GM12878 (cell line): Measurements from ENCODE around the gene CLEC2L. TPM values are rescaled to one million over a fixed set of nuclear protein-coding genes. Genes with fewer than 3 reads are reported as not detected.

Source experiments
- ATAC-seq: fragments of 200-7000 bp; cut with Tn5 transposase; 3 replicates; pipeline ENCODE4 v1.9.1; 2020; ENCODE audit warnings: mild to moderate bottlenecking, moderate library complexity
- BruUV-seq: library from RNA; stranded (reverse); fragments of 400-500 nt; replicated peaks from 2 replicates; lab custom pipeline; 2021; lab: Mats Ljungman, UMichigan
- CTCF ChIA-PET: fragments of 300-600 bp; sonication (Branson Sonifier 250); formaldehyde crosslinking; extraction: SDS; loops from one replicate; lab custom pipeline; 2021; ENCODE audit warnings: inconsistent platforms; lab: Yijun Ruan, JAX
- POLR2A ChIA-PET: fragments of 350-600 bp; formaldehyde crosslinking; extraction: SDS; loops from one replicate; lab custom pipeline; 2021; ENCODE audit warnings: inconsistent platforms; lab: Charles Lee
- RAD21 ChIA-PET: fragments of 300-600 bp; sonication (Branson Sonifier 250); formaldehyde crosslinking; loops from one replicate; lab custom pipeline; 2023; ENCODE audit warnings: antibody characterized with exemption; ENCODE audit not compliant: unreplicated experiment; lab: Charles Lee
- SMC1A ChIA-PET: fragments of 300-600 bp; sonication (Branson Sonifier 250); formaldehyde crosslinking; loops from one replicate; lab custom pipeline; 2023; ENCODE audit not compliant: unreplicated experiment, uncharacterized antibody; lab: Charles Lee
- DNase-seq: peaks from one replicate; pipeline ENCODE4 v3.0.0-alpha.2; 2011; ENCODE audit warnings: low read depth, low spot score
- FAIRE-seq: peaks from 3 replicates; lab custom pipeline; 2011; peaks lifted over from hg19 to GRCh38; lab: Jason Lieb, UNC
- H2AFZ ChIP-seq: 2 replicates; pipeline ENCODE4 v1.6.0; 2011; ENCODE audit warnings: low read depth, low read length, control low read depth; ENCODE audit not compliant: control insufficient read depth
- H3K27ac ChIP-seq: 2 replicates; pipeline ENCODE4 v1.5.1; 2011; ENCODE audit warnings: control low read depth; ENCODE audit not compliant: control insufficient read depth, insufficient read depth
- H3K27me3 ChIP-seq, 2 experiments: replicated peaks in 1 of 2; 2 replicates each; pipeline versions ENCODE4 v1.6.0 to v1.6.1; 2011; ENCODE audit warnings: low read length in 1 of 2; ENCODE audit not compliant: control insufficient read depth in 2 of 2, insufficient read depth in 2 of 2
- H3K36me3 ChIP-seq, 2 experiments: 2 replicates each; pipeline ENCODE4 v1.5.1; 2011; ENCODE audit warnings: low read length in 1 of 2; ENCODE audit not compliant: control insufficient read depth in 2 of 2, insufficient read depth in 2 of 2
- H3K4me1 ChIP-seq: 2 replicates; pipeline ENCODE4 v1.6.1; 2011; ENCODE audit warnings: mild to moderate bottlenecking, low read length, moderate library complexity, mixed read lengths; ENCODE audit not compliant: control insufficient read depth, insufficient read depth
- H3K4me2 ChIP-seq: 2 replicates; pipeline ENCODE4 v1.6.0; 2011; ENCODE audit warnings: control low read depth; ENCODE audit not compliant: control insufficient read depth, insufficient read depth
- H3K4me3 ChIP-seq: fragments of 200-600 bp; sonication (generic); 2 replicates; pipeline ENCODE4 v1.5.1; 2016
- H3K79me2 ChIP-seq: 2 replicates; pipeline ENCODE4 v1.6.0; 2011; ENCODE audit warnings: low read length; ENCODE audit not compliant: control insufficient read depth, insufficient read depth
- H3K9ac ChIP-seq: 2 replicates; pipeline ENCODE4 v1.8.0; 2011; ENCODE audit warnings: low read length, control low read depth, mixed read lengths; ENCODE audit not compliant: control insufficient read depth, insufficient read depth
- H3K9me3 ChIP-seq: replicated peaks from 3 replicates; pipeline ENCODE4 v1.5.1; 2011; ENCODE audit warnings: mild to moderate bottlenecking, low read length; ENCODE audit not compliant: control insufficient read depth, insufficient read depth
- H4K20me1 ChIP-seq: 2 replicates; pipeline ENCODE4 v1.6.0; 2011; ENCODE audit not compliant: control insufficient read depth, insufficient read depth
- ATF7 ChIP-seq: fragments of 450-650 bp; IDR thresholded peaks from 2 replicates; pipeline ENCODE4 v1.6.1; 2016; ENCODE audit warnings: low read depth, mild to moderate bottlenecking
- BACH1 ChIP-seq: fragments of 450-650 bp; IDR thresholded peaks from 2 replicates; pipeline ENCODE4 v1.6.1; 2017; ENCODE audit warnings: mild to moderate bottlenecking, borderline replicate concordance
- CHD4 ChIP-seq: fragments of 200-600 bp; sonication (generic); IDR thresholded peaks from 2 replicates; pipeline ENCODE4 v1.6.1; 2016; ENCODE audit warnings: mild to moderate bottlenecking
- DPF2 ChIP-seq: fragments of 450-650 bp; IDR thresholded peaks from 2 replicates; pipeline ENCODE4 v1.6.1; 2017; ENCODE audit warnings: mild to moderate bottlenecking
- HDAC2 ChIP-seq: fragments of 200-600 bp; sonication (generic); IDR thresholded peaks from 2 replicates; pipeline ENCODE4 v1.6.1; 2017
- POU2F2 ChIP-seq: IDR thresholded peaks from 3 replicates; pipeline ENCODE4 v1.6.1; 2011; ENCODE audit warnings: low read depth, mild to moderate bottlenecking, low read length, borderline replicate concordance
- RAD21 ChIP-seq: IDR thresholded peaks from 2 replicates; pipeline ENCODE4 v1.6.1; 2011; ENCODE audit warnings: mild to moderate bottlenecking, low read depth, low read length, moderate library complexity; ENCODE audit not compliant: insufficient read depth
- SP1 ChIP-seq: IDR thresholded peaks from one replicate; pipeline ENCODE4 v1.6.1; 2011; ENCODE audit warnings: low read depth, low read length
- YY1 ChIP-seq: IDR thresholded peaks from 2 replicates; pipeline ENCODE4 v1.6.1; 2011; ENCODE audit warnings: low read depth, mild to moderate bottlenecking, low read length
- WGBS: methylation state at CpG from one replicate; pipeline ENCODE4 v1.1.6; 2016; ENCODE audit warnings: low lambda C conversion rate; ENCODE audit not compliant: insufficient replicate concordance, insufficient coverage; ENCODE audit errors: missing lambda C conversion rate; 5-methylcytosine and 5-hydroxymethylcytosine counted together
- in situ Hi-C: fragments of 300-500 bp; cut with MboI; formaldehyde crosslinking; loops from 9 replicates; pipeline ENCODE4 v1.14.3; 2018; ENCODE audit warnings: mixed read lengths
- intact Hi-C: fragments of 100-400 bp; cut with micrococcal nuclease; formaldehyde crosslinking; loops from one replicate; pipeline ENCODE4 v1.14.2; 2022; ENCODE audit not compliant: unreplicated experiment
- polyA plus RNA-seq, 11 experiments: library from polyadenylated mRNA; depleted of rRNA in 4 of 11; unstranded in 6 of 11; stranded (reverse) in 5 of 11; fragments of >200 nt; fragmentation: Nextera tagmentation in 4 of 11; fragmentation: Illumina TruSeq in 1 of 11; extraction: Ambion mirVana in 4 of 11; extraction: Trizol in 1 of 11; gene quantifications; 1 replicate in 1 of 11; 2 replicates in 10 of 11; pipeline versions ENCODE4 v1.2.1 to v1.2.3, GENCODE V29; 2011 to 2016; ENCODE audit warnings: inconsistent platforms in 2 of 11, missing spikeins in 2 of 11, low read depth in 1 of 11
- total RNA-seq, 4 experiments: library from RNA; depleted of rRNA in 3 of 4; stranded (reverse); fragments of >200 nt in 3 of 4; fragmentation: Illumina TruSeq in 1 of 4; extraction: Trizol in 1 of 4; gene quantifications; 2 replicates each; pipeline versions ENCODE4 v1.2.1 to v1.2.3, GENCODE V29; 2013 to 2021
- TF ChIP-seq, protein P1 (sequence below): fragments of 450-650 bp; IDR thresholded peaks from 2 replicates; pipeline ENCODE4 v1.6.1; 2017; ENCODE audit warnings: mild to moderate bottlenecking
- TF ChIP-seq, protein P2 (sequence below): fragments of 450-650 bp; IDR thresholded peaks from 2 replicates; pipeline ENCODE4 v1.6.1; 2017; ENCODE audit warnings: mild to moderate bottlenecking, low read depth, inconsistent platforms; ENCODE audit not compliant: poor library complexity, severe bottlenecking
- TF ChIP-seq, protein P3 (sequence below), 3 experiments: IDR thresholded peaks in 2 of 3; conservative IDR thresholded peaks in 1 of 3; 2 replicates each; pipeline ENCODE4 v1.5.1; 2011; ENCODE audit warnings: low read depth in 3 of 3, low read length in 3 of 3, mild to moderate bottlenecking in 3 of 3, control low read depth in 2 of 3, moderate library complexity in 2 of 3, inconsistent platforms in 1 of 3, mixed read lengths in 1 of 3; ENCODE audit not compliant: control insufficient read depth in 2 of 3, insufficient read depth in 1 of 3; ENCODE audit errors: extremely low read depth in 1 of 3

Gene CLEC2L
- total and polyA plus RNA-seq, 10 of the 15 experiments (the other 5 are each of a cell fraction or from before 2014, with no cell fraction given) = not detected

DNA sequence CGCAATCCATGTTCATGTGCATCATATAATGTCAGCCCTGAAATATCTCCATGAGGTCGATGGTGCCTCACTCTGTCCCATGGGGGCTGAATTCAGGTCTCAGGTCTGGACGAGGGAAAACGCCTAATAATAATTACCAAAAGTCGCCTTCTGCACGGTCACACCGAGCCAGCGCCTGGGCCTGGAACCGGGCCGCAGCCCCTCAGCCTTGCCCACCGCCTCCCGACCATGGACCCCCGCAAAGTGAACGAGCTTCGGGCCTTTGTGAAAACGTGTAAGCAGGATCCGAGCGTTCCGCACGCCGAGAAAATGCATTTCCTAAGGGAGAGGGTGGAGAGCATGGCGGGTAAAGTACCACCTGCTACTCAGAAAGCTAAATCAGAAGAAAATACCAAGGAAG, 21.3 kb upstream of the CLEC2L start:
- in situ Hi-C loops = loop anchor here (5.0 kb wide), 1 partner anchor 500 kb away; no protein-coding TSS in a partner anchor
- CTCF ChIA-PET = interaction anchor here (1.0 to 1.8 kb wide), 3 partner anchors 86 to 504 kb away, joined by 3 to 6 read pairs (median 5); no protein-coding TSS in a partner anchor
- Histone ChIP-seq H3K27ac (no peak overlapping the region), H3K4me3 (no peak overlapping the region), H3K9me3 (no peaks in the 10 kb centered on the region), H3K9ac (no peak overlapping the region), H3K4me1 (no peaks in the 10 kb centered on the region), H3K79me2 (no peaks in the 10 kb centered on the region), H3K36me3 (no peaks in the 10 kb centered on the region), H2AFZ (no peak overlapping the region), H4K20me1 (no peaks in the 10 kb centered on the region), H3K4me2 (no peak overlapping the region), H3K27me3 (no peaks in the 10 kb centered on the region)
- TF ChIP-seq CHD4 = no peak
- TF ChIP-seq POU2F2 = no peak
- no peak for TF ChIP-seq ATF7
- no peak for TF ChIP-seq SP1
- TF ChIP-seq YY1 = no peak
- TF ChIP-seq HDAC2 = no peak
- TF ChIP-seq BACH1 = no peak
- no TSS peak for BruUV-seq
- POLR2A ChIA-PET = interaction anchor here (0.6 kb wide), 1 partner anchor 153 kb away, joined by 3 read pairs; no protein-coding TSS in a partner anchor
- 76% methylated on average over 22 of the region's 22 CpGs for WGBS
- DNase-seq (no peak), FAIRE-seq (no peak), ATAC-seq (no peak)
- RAD21 ChIA-PET = no interaction called here
- intact Hi-C loops = loop anchor here (10.0 kb wide), 1 partner anchor 103 kb away; no protein-coding TSS in a partner anchor
- SMC1A ChIA-PET = interaction anchor here (1.6 kb wide), 1 partner anchor 501 kb away, joined by 7 read pairs; no protein-coding TSS in a partner anchor

DNA sequence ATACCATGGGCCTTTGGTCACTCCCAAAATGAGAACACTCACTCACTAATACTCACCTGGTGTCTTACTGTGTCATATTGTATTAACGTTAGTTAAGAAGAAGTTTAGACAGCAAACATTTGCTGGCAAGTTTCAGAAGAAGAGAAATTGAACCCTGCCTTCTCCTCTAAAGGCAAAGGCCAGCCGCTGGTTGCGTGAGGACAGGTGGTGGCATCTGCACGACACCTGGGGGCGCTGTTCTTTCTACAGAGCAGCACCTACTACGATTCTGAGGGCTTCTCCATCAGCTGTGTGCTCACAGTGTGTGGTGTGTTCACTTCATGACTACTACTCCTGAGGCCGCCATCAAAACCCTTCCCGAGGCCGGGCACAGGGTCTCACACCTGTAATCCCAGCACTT, 17.9 kb upstream of the CLEC2L start:
- Histone ChIP-seq H4K20me1 (no peaks in the 10 kb centered on the region), H3K4me1 (no peaks in the 10 kb centered on the region), H3K36me3 (no peaks in the 10 kb centered on the region), H3K27ac (no peak overlapping the region), H3K4me2 (no peak overlapping the region), H3K79me2 (no peaks in the 10 kb centered on the region), H3K9ac (no peak overlapping the region), H3K27me3 (no peaks in the 10 kb centered on the region), H3K4me3 (no peak overlapping the region), H3K9me3 (no peaks in the 10 kb centered on the region), H2AFZ (no peak overlapping the region)
- ChIA-PET POLR2A (no interaction called here), CTCF (no interaction called here), RAD21 (interaction anchor here (0.7 kb wide), 1 partner anchor 140 kb away, joined by 4 read pairs; no protein-coding TSS in a partner anchor), SMC1A (no interaction called here)
- no TSS peak for BruUV-seq
- intact Hi-C loops (loop anchor here (10.0 kb wide), 1 partner anchor 99 kb away; no protein-coding TSS in a partner anchor), in situ Hi-C loops (no loop called here)
- ATAC-seq = peak; percentile 43; the same call in 1 of the 3 replicates
- no peak for FAIRE-seq
- DNase-seq = no peak
- WGBS = 57% methylated on average over 9 of the region's 9 CpGs
- TF ChIP-seq RAD21 = 0 out of 2 replicates have a peak, but pooled peaks have one; percentile 8
- no peak for TF ChIP-seq SP1
- TF ChIP-seq, protein P1, sequence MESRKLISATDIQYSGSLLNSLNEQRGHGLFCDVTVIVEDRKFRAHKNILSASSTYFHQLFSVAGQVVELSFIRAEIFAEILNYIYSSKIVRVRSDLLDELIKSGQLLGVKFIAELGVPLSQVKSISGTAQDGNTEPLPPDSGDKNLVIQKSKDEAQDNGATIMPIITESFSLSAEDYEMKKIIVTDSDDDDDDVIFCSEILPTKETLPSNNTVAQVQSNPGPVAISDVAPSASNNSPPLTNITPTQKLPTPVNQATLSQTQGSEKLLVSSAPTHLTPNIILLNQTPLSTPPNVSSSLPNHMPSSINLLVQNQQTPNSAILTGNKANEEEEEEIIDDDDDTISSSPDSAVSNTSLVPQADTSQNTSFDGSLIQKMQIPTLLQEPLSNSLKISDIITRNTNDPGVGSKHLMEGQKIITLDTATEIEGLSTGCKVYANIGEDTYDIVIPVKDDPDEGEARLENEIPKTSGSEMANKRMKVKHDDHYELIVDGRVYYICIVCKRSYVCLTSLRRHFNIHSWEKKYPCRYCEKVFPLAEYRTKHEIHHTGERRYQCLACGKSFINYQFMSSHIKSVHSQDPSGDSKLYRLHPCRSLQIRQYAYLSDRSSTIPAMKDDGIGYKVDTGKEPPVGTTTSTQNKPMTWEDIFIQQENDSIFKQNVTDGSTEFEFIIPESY = peak; percentile 96
- TF ChIP-seq DPF2 = no peak
- TF ChIP-seq, protein P2, sequence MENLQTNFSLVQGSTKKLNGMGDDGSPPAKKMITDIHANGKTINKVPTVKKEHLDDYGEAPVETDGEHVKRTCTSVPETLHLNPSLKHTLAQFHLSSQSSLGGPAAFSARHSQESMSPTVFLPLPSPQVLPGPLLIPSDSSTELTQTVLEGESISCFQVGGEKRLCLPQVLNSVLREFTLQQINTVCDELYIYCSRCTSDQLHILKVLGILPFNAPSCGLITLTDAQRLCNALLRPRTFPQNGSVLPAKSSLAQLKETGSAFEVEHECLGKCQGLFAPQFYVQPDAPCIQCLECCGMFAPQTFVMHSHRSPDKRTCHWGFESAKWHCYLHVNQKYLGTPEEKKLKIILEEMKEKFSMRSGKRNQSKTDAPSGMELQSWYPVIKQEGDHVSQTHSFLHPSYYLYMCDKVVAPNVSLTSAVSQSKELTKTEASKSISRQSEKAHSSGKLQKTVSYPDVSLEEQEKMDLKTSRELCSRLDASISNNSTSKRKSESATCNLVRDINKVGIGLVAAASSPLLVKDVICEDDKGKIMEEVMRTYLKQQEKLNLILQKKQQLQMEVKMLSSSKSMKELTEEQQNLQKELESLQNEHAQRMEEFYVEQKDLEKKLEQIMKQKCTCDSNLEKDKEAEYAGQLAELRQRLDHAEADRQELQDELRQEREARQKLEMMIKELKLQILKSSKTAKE = no peak
- TF ChIP-seq, protein P3, sequence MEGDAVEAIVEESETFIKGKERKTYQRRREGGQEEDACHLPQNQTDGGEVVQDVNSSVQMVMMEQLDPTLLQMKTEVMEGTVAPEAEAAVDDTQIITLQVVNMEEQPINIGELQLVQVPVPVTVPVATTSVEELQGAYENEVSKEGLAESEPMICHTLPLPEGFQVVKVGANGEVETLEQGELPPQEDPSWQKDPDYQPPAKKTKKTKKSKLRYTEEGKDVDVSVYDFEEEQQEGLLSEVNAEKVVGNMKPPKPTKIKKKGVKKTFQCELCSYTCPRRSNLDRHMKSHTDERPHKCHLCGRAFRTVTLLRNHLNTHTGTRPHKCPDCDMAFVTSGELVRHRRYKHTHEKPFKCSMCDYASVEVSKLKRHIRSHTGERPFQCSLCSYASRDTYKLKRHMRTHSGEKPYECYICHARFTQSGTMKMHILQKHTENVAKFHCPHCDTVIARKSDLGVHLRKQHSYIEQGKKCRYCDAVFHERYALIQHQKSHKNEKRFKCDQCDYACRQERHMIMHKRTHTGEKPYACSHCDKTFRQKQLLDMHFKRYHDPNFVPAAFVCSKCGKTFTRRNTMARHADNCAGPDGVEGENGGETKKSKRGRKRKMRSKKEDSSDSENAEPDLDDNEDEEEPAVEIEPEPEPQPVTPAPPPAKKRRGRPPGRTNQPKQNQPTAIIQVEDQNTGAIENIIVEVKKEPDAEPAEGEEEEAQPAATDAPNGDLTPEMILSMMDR (IDR thresholded peaks at IDR 0.05 in 2 of 3, conservative IDR thresholded peaks at IDR 0.05 in 1 of 3; ENCODE audit: control insufficient read depth in 2 of 3, extremely low read depth in 1 of 3, insufficient read depth in 1 of 3, low read depth in 3 of 3, low read length in 3 of 3) = peak; percentile 13 to 34 (median 18); a peak in 3 of 6 replicates
